ENCODE measurements around the gene NR3C2. TPM values are rescaled to one million over a fixed set of nuclear protein-coding genes. Genes with fewer than 3 reads are reported as not detected.

Gene NR3C2
- total RNA-seq, 1 donor from 2014 or later: 42.3 TPM

DNA sequence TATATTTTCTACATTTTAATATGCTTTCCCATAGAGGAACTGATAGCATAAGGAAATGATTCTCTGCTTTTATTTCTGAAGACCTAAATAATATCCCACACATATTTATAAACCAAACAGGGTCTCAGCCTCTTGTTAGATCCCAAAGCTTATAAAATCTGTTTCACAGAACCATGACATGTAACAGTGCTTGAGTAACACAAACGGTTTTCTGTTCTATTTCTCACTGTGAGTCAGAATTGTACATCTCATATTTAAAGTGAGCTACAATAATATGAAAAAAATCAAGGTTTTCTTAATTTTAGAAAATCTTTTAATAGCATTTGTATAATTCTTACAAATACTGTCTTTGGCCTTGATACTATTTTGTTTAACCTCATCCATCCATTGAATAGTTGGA, 51.2 kb downstream of the NR3C2 start:
- intact Hi-C loops (cut with DNase I): no loop called here
- no peak for DNase-seq (ENCODE audit: low spot score in 2 of 2)
- H3K27me3 ChIP-seq: no peaks in the 10 kb centered on the region
- no peak overlapping the region for H3K27ac ChIP-seq
- no peaks in the 10 kb centered on the region for H3K9me3 ChIP-seq
- H3K4me1 ChIP-seq: no peaks in the 10 kb centered on the region
- no peak overlapping the region for H3K4me3 ChIP-seq
- TF ChIP-seq, protein P1, sequence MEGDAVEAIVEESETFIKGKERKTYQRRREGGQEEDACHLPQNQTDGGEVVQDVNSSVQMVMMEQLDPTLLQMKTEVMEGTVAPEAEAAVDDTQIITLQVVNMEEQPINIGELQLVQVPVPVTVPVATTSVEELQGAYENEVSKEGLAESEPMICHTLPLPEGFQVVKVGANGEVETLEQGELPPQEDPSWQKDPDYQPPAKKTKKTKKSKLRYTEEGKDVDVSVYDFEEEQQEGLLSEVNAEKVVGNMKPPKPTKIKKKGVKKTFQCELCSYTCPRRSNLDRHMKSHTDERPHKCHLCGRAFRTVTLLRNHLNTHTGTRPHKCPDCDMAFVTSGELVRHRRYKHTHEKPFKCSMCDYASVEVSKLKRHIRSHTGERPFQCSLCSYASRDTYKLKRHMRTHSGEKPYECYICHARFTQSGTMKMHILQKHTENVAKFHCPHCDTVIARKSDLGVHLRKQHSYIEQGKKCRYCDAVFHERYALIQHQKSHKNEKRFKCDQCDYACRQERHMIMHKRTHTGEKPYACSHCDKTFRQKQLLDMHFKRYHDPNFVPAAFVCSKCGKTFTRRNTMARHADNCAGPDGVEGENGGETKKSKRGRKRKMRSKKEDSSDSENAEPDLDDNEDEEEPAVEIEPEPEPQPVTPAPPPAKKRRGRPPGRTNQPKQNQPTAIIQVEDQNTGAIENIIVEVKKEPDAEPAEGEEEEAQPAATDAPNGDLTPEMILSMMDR (IDR thresholded peaks at IDR 0.05): no peak
- H3K36me3 ChIP-seq: no peaks in the 10 kb centered on the region

DNA sequence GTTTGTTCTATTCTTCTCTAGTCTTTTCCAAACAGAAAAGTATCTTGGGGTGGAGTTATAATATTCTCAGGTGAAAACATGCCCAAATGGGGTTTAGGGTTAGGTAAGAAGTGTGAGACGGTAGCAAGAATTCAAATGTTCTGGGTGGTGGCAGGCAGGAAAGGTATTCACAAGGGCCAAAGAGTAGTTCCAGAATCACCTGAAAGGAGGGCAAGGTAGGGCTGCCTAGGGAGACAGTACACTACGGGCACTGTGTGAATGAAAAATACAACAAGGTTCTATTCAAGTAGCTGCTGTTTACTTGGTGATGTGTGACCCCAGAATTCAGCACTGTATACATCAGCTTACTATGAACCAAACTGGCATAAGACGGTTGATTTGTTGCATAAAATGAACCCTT, 51.9 kb downstream of the NR3C2 start:
- no peaks in the 10 kb centered on the region for H3K27me3 ChIP-seq
- no peaks in the 10 kb centered on the region for H3K9me3 ChIP-seq
- H3K4me1 ChIP-seq: no peaks in the 10 kb centered on the region
- no peak overlapping the region for H3K4me3 ChIP-seq
- TF ChIP-seq, protein P1 (IDR thresholded peaks at IDR 0.05): no peak
- DNase-seq (ENCODE audit: low spot score in 2 of 2): no peak
- intact Hi-C loops (cut with DNase I): no loop called here
- H3K36me3 ChIP-seq: no peaks in the 10 kb centered on the region
- no peak overlapping the region for H3K27ac ChIP-seq

DNA sequence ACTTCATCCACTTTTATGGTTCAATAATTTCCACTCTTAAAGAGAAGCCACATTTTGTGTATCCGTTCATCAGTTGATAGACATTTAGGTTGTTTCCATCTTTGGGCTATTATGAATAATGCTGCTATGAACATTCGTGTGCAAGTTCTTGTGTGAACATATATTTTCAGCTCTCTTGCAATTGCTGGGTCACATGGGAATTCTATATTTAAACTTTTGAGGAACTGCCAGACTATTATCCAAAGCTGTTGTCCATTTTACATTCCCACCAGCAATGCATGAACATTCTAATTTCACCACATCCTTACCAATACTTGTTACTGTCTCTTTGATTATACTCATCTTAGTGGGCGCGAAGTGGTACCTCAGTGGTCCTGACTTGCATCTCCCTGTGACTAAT, 61.9 kb downstream of the NR3C2 start:
- Histone ChIP-seq H3K27ac (no peak overlapping the region), H3K4me3 (no peak overlapping the region), H3K36me3 (no peaks in the 10 kb centered on the region), H3K9me3 (no peaks in the 10 kb centered on the region), H3K4me1 (peaks cover 0 to 3% of the 10 kb centered on the region in 2 donors), H3K27me3 (no peaks in the 10 kb centered on the region)
- no peak for DNase-seq (ENCODE audit: low spot score in 2 of 2)
- TF ChIP-seq, protein P1 (IDR thresholded peaks at IDR 0.05): no peak
- intact Hi-C loops (cut with DNase I): no loop called here

DNA sequence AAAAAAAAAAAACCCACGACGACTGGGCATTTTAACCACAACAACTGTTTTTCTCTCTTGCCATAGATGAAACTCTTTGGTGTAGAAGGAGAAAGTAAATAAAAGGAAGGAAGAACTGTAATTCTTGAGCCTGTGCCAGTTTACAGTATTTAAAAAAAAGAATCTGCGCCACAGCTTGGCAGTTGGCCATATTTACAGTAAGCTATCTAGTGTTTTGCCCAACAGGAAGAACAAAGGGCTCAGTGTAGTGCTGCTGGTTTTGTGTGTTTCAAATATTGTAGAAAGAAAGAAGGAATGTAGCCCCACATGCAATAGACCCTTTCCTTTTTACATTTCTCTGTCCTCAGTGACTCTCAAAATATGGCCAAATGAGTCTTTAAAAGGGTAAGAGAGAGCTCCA, 66.1 kb downstream of the NR3C2 start:
- intact Hi-C loops (cut with DNase I): no loop called here
- Histone ChIP-seq H3K4me3 (peak overlapping the region; percentile 17 to 35), H3K4me1 (peaks cover 0 to 6% of the 10 kb centered on the region in 2 donors), H3K27me3 (no peaks in the 10 kb centered on the region), H3K9me3 (no peaks in the 10 kb centered on the region), H3K36me3 (no peaks in the 10 kb centered on the region), H3K27ac (no peak overlapping the region)
- TF ChIP-seq, protein P1 (IDR thresholded peaks at IDR 0.05): no peak
- no peak for DNase-seq (ENCODE audit: low spot score in 2 of 2)

DNA sequence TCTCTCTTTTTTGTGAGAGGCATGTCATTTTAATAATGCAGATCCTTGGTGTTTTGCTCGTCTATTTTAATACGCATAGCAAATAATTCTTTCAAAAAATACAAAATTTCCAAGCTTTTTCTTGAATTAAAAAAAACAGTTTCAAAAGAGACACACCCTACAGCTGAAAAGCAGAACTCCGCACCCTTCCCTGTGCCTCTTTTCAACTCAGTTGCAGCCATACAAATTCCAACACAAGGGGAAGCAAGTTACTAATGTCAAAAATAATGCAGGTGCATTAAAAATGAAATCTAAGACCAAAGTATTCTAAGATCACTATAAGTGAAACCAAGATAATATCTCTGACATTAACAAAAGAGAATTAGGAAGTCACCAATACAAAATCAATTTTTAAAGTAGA, 66.6 kb downstream of the NR3C2 start:
- intact Hi-C loops (cut with DNase I): no loop called here
- Histone ChIP-seq H3K4me3 (peak overlapping the region in 1 of 2 donors; percentile 35), H3K27ac (no peak overlapping the region), H3K9me3 (no peaks in the 10 kb centered on the region), H3K27me3 (no peaks in the 10 kb centered on the region), H3K4me1 (peaks cover 0 to 6% of the 10 kb centered on the region in 2 donors), H3K36me3 (no peaks in the 10 kb centered on the region)
- TF ChIP-seq, protein P1 (IDR thresholded peaks at IDR 0.05): no peak
- no peak for DNase-seq (ENCODE audit: low spot score in 2 of 2)

DNA sequence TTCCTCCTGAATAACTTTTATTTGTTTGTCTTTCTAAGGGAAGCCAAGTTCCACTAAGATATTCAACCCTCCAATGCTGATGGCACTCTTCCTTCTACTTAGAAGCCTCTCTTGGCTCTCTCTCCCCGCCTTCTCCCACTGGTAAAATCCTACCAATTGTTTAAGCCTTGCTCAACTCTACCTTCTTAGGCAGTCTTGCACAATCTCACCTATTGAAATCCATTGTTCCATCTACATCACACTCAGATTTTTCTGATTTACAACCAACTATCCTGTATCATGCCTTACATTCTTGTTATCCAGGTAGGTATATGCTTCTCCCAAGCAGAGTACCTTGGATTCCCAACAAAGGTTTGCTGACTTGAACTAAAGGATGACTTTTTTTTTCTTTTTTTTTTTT, 69.1 kb downstream of the NR3C2 start:
- H3K27ac ChIP-seq: no peak overlapping the region
- TF ChIP-seq, protein P1 (IDR thresholded peaks at IDR 0.05): no peak
- H3K9me3 ChIP-seq: no peaks in the 10 kb centered on the region
- intact Hi-C loops (cut with DNase I): no loop called here
- H3K36me3 ChIP-seq: no peaks in the 10 kb centered on the region
- peaks cover 0 to 6% of the 10 kb centered on the region in 2 donors for H3K4me1 ChIP-seq
- H3K4me3 ChIP-seq: no peak overlapping the region
- DNase-seq (ENCODE audit: low spot score in 2 of 2): no peak
- H3K27me3 ChIP-seq: no peaks in the 10 kb centered on the region

All from ascending aorta (tissue), 2 donors.